Colonic mucosa (tissue), 4 donors: ENCODE measurements around the gene SKOR1. TPM values are rescaled to one million over a fixed set of nuclear protein-coding genes. Genes with fewer than 3 reads are reported as not detected.
A peak's percentile ranks its signal among the peaks of the same experiment; 100 is the strongest.

Source experiments
- DNase-seq: peaks from one replicate; pipeline ENCODE4 v3.0.0-alpha.2; 2020
- H3K27ac ChIP-seq: fragments of 200-600 bp; one replicate; pipeline ENCODE4 v1.8.0; 2021
- H3K27me3 ChIP-seq: fragments of 200-600 bp; one replicate; pipeline ENCODE4 v1.8.0; 2021
- H3K36me3 ChIP-seq: fragments of 200-600 bp; one replicate; pipeline ENCODE4 v1.8.0; 2021
- H3K4me1 ChIP-seq: fragments of 200-600 bp; one replicate; pipeline ENCODE4 v1.8.0; 2021; ENCODE audit warnings: mild to moderate bottlenecking
- H3K4me3 ChIP-seq: fragments of 200-600 bp; one replicate; pipeline ENCODE4 v1.8.0; 2021
- H3K9ac ChIP-seq, 2 donors: one replicate each; pipeline ENCODE4 v1.7.0; 2013; ENCODE audit warnings: control low read depth in 2 of 2, low read depth in 2 of 2, low read length in 2 of 2
- H3K9me3 ChIP-seq: fragments of 200-600 bp; one replicate; pipeline ENCODE4 v1.8.0; 2021
- intact Hi-C: fragments of 100-400 bp; cut with DNase I; formaldehyde crosslinking; loops from one replicate; pipeline ENCODE4 v1.14.1; 2022
- total RNA-seq, 2 donors: library from RNA; stranded (reverse); fragmentation: NEBNext Ultra II Directional in 1 of 2; extraction: Animal tissue kit (Norgen Biotek cat#: 25700) in 1 of 2; gene quantifications; one replicate each; pipeline ENCODE4 v1.2.1, GENCODE V29; 2021
- TF ChIP-seq, protein P1 (sequence below): fragments of 200-600 bp; IDR thresholded peaks from one replicate; pipeline ENCODE4 v1.8.0; 2022; ENCODE audit warnings: antibody characterized with exemption, mild to moderate bottlenecking
- donor health status: healthy.
- donor health status: DM: no; HTN: no; CAD: no.
- donor health status: DM: no; HTN: no; CAD: no.

Gene SKOR1
- total RNA-seq, 2 donors from 2014 or later, result 0.10 to 0.19 TPM

DNA sequence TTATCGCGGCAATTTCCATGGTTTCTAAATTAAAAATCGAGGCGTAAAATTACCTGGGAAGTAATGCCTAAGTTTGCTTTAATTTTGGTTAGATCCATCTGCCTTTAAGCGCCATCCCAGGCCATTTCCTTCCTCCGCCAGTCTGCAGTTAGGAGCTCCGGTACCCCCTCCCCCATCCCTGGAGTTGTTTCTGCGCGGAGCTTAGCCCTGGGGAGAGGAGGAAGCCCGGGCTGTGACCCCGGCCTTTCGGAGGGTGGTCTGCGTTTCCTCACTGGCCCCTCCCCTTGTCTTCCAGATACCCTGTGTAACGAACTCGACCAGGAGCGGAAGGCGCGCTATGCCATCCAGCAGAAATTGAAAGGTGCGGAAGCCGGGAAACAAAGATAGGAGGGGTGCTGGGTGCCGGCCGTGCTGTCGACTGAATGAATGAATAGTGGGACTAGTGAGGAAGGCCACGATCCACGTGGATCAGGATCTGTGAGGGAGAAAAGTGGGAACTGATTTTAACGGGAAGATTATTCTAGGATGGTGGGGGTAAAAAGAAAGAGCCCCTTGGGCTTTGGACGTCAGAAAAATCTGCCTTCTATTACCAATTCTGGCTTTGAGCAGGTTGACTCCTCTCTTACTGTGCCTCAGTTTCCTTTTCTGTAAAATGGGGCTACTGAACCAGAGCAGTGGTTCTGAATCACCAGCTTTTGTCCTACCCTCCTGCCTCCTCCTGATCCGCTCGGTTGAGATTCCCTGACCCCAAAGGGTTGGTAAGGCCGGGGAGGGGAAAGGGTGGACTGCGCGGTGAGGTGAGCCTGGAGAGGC lies 7.8 kb downstream of the SKOR1 start:
- H3K4me1 ChIP-seq, result peaks cover 37% of the 10 kb centered on the region
- DNase-seq, result no peak

DNA sequence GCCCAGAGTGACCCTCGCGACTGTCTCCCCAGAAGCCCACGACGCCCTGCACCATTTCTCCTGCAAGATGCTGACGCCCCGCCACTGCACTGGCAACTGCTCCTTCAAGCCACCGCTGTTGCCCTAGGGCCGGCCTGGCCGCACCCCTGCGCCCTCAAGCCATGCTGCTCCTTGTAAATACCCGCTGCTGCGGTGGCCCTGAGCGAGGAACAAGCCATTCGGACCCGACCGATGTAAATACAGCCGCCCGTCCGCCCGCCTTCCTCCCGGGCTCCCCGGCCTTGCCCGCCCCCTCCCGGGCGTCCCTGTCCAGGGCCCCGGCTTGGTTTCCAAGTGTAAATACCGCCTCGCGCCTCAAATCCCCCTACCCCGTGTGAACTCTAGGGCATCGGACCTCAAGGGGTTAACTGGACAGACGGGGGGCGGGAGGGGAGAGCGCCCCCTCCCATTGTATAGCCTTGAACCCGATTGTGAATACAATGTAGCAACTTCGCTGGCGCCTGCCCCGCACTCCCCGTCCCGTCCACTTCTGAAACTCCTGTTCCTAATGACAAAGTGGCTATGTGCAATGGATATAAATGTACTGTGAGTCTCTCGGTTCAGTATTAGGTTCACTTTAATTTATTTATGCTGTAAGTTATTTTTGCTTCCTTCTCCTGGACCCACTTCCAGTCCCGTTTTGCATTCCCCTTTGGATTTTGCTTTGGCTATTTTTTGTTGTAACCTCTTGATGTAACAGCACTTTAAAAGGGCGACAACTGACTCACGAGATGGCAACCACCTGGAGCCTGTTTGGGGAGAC lies 8.6 kb downstream of the SKOR1 start:
- intact Hi-C loops, result loop anchor here (2.0 to 10.0 kb wide), 3 partner anchors 289 to 377 kb away; partner anchors contain the start of gene MAP2K5
- Histone ChIP-seq H3K9ac (no peak overlapping the region), H3K36me3 (no peaks in the 10 kb centered on the region), H3K27me3 (peaks cover 72% of the 10 kb centered on the region), H3K9me3 (no peaks in the 10 kb centered on the region), H3K4me1 (peaks cover 29% of the 10 kb centered on the region), H3K4me3 (peak overlapping the region; percentile 32), H3K27ac (no peak overlapping the region)
- DNase-seq, result peak; percentile 55
- TF ChIP-seq, protein P1, sequence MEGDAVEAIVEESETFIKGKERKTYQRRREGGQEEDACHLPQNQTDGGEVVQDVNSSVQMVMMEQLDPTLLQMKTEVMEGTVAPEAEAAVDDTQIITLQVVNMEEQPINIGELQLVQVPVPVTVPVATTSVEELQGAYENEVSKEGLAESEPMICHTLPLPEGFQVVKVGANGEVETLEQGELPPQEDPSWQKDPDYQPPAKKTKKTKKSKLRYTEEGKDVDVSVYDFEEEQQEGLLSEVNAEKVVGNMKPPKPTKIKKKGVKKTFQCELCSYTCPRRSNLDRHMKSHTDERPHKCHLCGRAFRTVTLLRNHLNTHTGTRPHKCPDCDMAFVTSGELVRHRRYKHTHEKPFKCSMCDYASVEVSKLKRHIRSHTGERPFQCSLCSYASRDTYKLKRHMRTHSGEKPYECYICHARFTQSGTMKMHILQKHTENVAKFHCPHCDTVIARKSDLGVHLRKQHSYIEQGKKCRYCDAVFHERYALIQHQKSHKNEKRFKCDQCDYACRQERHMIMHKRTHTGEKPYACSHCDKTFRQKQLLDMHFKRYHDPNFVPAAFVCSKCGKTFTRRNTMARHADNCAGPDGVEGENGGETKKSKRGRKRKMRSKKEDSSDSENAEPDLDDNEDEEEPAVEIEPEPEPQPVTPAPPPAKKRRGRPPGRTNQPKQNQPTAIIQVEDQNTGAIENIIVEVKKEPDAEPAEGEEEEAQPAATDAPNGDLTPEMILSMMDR, result peak; percentile 44

More for the DNA sequence above, 7.8 kb downstream of the SKOR1 start:
- intact Hi-C loops, result loop anchor here (10.0 kb wide), 1 partner anchor 288 kb away; the partner anchor contains the start of gene MAP2K5
- Histone ChIP-seq H3K9ac (peak overlapping the region in 1 of 2 donors; percentile 12), H3K9me3 (no peaks in the 10 kb centered on the region), H3K4me3 (peak overlapping the region; percentile 32), H3K27me3 (peaks cover 80% of the 10 kb centered on the region), H3K36me3 (no peaks in the 10 kb centered on the region), H3K27ac (no peak overlapping the region)
- TF ChIP-seq, protein P1, result no peak

DNA sequence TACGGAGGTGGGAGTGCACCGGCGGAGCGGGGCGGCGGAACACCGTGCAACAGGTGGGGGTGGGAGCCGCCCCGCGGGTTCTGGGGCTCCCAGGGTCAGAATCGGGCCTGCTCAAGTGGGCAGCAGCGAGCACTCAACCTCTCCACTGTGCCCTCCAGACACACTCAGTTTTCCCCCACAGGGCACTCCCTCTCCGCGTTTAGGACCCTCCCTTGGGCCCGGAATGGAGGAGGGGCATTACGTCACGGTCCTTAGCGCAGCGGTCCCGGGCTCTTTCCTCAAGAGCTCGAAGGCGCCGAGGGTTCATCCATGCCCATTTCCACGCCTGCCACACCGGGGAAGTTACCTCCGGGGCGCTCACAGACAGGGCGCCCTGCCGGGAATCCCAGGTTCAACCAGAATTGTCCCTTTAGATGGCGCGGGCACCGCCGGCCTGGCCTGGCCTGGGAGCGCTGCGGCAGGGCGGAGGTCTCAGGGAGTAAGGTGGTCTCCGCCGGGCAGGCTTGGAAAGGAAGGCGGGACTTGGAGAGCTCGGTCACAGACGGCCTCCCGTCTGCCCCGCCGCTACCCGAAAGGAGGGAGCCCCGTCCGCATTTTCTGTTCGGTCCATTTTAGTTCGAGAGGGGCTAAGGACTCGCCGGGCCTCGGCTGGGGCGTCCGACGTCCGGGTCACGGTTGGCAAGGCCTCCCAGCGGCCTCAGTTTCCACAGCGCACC lies 9.4 kb downstream of the SKOR1 start:
- peak overlapping the region; percentile 32 for H3K4me3 ChIP-seq
- H3K36me3 ChIP-seq, result no peaks in the 10 kb centered on the region
- H3K9ac ChIP-seq, result peak overlapping the region; percentile 13 to 19
- TF ChIP-seq, protein P1, result no peak
- H3K4me1 ChIP-seq, result peaks cover 26% of the 10 kb centered on the region
- intact Hi-C loops, result loop anchor here (2.0 to 10.0 kb wide), 3 partner anchors 290 to 378 kb away; partner anchors contain the start of gene MAP2K5
- DNase-seq, result no peak
- no peaks in the 10 kb centered on the region for H3K9me3 ChIP-seq
- no peak overlapping the region for H3K27ac ChIP-seq
- peaks cover 64% of the 10 kb centered on the region for H3K27me3 ChIP-seq

DNA sequence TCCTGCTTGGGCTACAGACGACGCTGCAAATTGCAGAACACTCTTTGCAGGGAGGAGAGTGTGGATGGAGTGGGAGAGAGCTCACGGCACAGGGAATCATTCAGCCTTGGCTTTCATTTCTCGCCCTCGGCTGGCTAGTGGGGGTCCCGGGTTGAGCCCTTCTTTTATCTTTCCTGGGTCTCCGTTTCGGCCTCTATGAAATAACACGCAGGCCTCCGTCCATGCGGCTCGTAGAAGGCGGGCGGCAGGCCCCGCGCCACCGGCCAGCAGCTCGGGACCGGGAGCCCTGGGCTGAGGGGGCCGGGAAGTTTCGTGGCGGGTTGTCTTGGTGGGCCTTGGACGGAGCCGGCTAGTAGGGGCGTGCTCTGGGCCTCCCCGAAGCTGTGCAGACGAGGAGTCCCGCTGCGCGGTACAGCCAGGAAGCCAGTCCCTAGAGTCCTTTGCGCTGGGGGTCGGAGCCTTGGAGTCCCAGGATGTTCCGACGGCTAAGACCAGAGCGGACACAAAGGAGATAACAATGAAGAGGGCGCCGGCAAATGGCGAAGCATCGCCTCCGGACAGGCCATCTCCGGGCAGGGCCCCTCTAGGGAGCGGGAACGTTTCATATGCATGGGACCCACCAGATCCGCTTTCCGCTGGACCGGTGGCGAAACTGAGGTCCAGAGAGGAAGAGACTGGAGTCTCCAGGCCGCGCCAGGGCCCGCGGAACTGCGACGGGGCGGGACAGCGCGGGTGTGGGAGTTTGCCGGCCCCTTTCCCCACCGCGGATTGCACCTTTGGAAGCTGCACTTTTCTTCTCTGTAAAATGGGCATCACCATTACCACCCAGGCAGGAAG lies 10.2 kb downstream of the SKOR1 start:
- peaks cover 26% of the 10 kb centered on the region for H3K4me1 ChIP-seq
- H3K36me3 ChIP-seq, result no peaks in the 10 kb centered on the region
- peak overlapping the region; percentile 32 for H3K4me3 ChIP-seq
- no peak overlapping the region for H3K27ac ChIP-seq
- intact Hi-C loops, result loop anchor here (2.0 to 10.0 kb wide), 3 partner anchors 291 to 379 kb away; partner anchors contain the start of gene MAP2K5
- H3K9me3 ChIP-seq, result no peaks in the 10 kb centered on the region
- H3K9ac ChIP-seq, result peak overlapping the region; percentile 20 to 55
- TF ChIP-seq, protein P1, result no peak
- no peak for DNase-seq
- H3K27me3 ChIP-seq, result peaks cover 56% of the 10 kb centered on the region
